Astrocyte (in vitro differentiated cells and primary cell): ENCODE results near the gene EIF4G2. TPM values are rescaled to one million over a fixed set of nuclear protein-coding genes. Genes with fewer than 3 reads are reported as not detected.
"Not testable (repeated sequence)": the region's sequence is repeated elsewhere in the genome, so short reads cannot be mapped to it uniquely, and the experiment has no call there.

Experiments
- DNase-seq: peaks from one replicate; pipeline ENCODE4 v3.0.0-alpha.2; 2010; ENCODE audit warnings: low read depth
- FAIRE-seq: peaks from 2 replicates; lab custom pipeline; 2011; peaks lifted over from hg19 to GRCh38; lab: Jason Lieb, UNC
- H2AFZ ChIP-seq: 2 replicates; pipeline ENCODE4 v1.6.0; 2012; ENCODE audit warnings: low read depth, low read length, inconsistent platforms
- H3K27ac ChIP-seq: 2 replicates; pipeline ENCODE4 v1.5.1; 2011; ENCODE audit warnings: low read depth, low read length, inconsistent platforms
- H3K27me3 ChIP-seq: 2 replicates; pipeline ENCODE4 v1.6.0; 2011; ENCODE audit warnings: low read length, inconsistent platforms; ENCODE audit not compliant: insufficient read depth
- H3K36me3 ChIP-seq: 2 replicates; pipeline ENCODE4 v1.5.1; 2011; ENCODE audit warnings: low read length, inconsistent platforms; ENCODE audit not compliant: insufficient read depth
- H3K4me1 ChIP-seq: 2 replicates; pipeline ENCODE4 v1.5.1; 2011; ENCODE audit warnings: low read length, inconsistent platforms; ENCODE audit not compliant: insufficient read depth
- H3K4me2 ChIP-seq: 2 replicates; pipeline ENCODE4 v1.6.0; 2012; ENCODE audit warnings: low read length, inconsistent platforms
- H3K4me3 ChIP-seq: 2 replicates; pipeline ENCODE4 v1.5.1; 2011; ENCODE audit warnings: low read depth, mild to moderate bottlenecking, low read length, inconsistent platforms; ENCODE audit not compliant: insufficient read depth
- H3K79me2 ChIP-seq: 2 replicates; pipeline ENCODE4 v1.6.0; 2012; ENCODE audit warnings: mild to moderate bottlenecking, low read length, inconsistent platforms; ENCODE audit not compliant: insufficient read depth
- H3K9ac ChIP-seq: 2 replicates; pipeline ENCODE4 v1.6.0; 2012; ENCODE audit warnings: mild to moderate bottlenecking, low read length, inconsistent platforms
- H3K9me3 ChIP-seq: 2 replicates; pipeline ENCODE4 v1.5.1; 2012; ENCODE audit warnings: low read depth, mild to moderate bottlenecking, low read length, inconsistent platforms; ENCODE audit not compliant: insufficient read depth
- H4K20me1 ChIP-seq: 2 replicates; pipeline ENCODE4 v1.6.0; 2012; ENCODE audit warnings: low read length, inconsistent platforms; ENCODE audit not compliant: insufficient read depth
- H3K27ac Mint-ChIP-seq: one replicate; pipeline ENCODE4 v1.8.0; 2021; ENCODE audit warnings: mild to moderate bottlenecking, mixed read lengths; ENCODE audit not compliant: unreplicated experiment
- H3K27me3 Mint-ChIP-seq: one replicate; pipeline ENCODE4 v1.8.0; 2021; ENCODE audit warnings: low read depth, mixed read lengths; ENCODE audit not compliant: unreplicated experiment
- H3K36me3 Mint-ChIP-seq: one replicate; pipeline ENCODE4 v1.8.0; 2021; ENCODE audit warnings: low read depth, mixed read lengths; ENCODE audit not compliant: unreplicated experiment
- H3K4me1 Mint-ChIP-seq: one replicate; pipeline ENCODE4 v1.8.0; 2021; ENCODE audit warnings: low read depth, mixed read lengths; ENCODE audit not compliant: unreplicated experiment
- H3K4me3 Mint-ChIP-seq: one replicate; pipeline ENCODE4 v1.8.0; 2021; ENCODE audit warnings: mild to moderate bottlenecking, moderate library complexity, mixed read lengths; ENCODE audit not compliant: unreplicated experiment
- H3K9me3 Mint-ChIP-seq: one replicate; pipeline ENCODE4 v1.8.0; 2021; ENCODE audit warnings: mild to moderate bottlenecking, mixed read lengths; ENCODE audit not compliant: unreplicated experiment
- CTCF ChIP-seq: IDR thresholded peaks from 2 replicates; pipeline ENCODE4 v1.5.1; 2011; ENCODE audit warnings: low read depth, mild to moderate bottlenecking, inconsistent platforms, low read length, moderate library complexity; ENCODE audit not compliant: insufficient read depth
- EZH2 ChIP-seq: IDR thresholded peaks from 2 replicates; pipeline ENCODE4 v1.6.1; 2012; ENCODE audit warnings: mild to moderate bottlenecking, low read length, inconsistent platforms; ENCODE audit not compliant: insufficient read depth
- total RNA-seq: library from RNA; stranded (reverse); gene quantifications from 2 replicates; pipeline ENCODE4 v1.2.1, GENCODE V29; 2021

Gene EIF4G2
- total RNA-seq, 1 donor from 2014 or later: 1,364 TPM

DNA sequence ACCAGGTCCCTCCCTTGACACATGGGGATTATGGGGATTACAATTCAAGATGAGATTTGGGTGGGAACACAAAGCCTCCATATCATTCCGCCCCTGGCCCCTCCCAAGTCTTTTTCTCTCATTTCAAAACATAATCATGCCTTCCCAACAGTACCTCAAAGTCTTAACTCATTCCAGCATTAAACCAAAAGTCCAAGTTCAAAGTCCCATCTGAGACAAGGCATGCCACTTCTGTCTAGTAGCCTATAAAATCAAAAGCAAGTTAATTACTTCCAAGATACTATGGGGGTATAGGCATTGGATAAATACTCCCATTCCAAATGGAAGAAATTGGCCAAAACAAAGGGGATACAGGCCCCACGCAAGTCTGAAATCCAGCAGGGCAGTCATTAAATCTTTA, 19.7 kb upstream of the EIF4G2 start:
- no peak overlapping the region for H3K27ac ChIP-seq
- H3K9me3 ChIP-seq: no peaks in the 10 kb centered on the region
- H4K20me1 ChIP-seq: no peaks in the 10 kb centered on the region
- no peak overlapping the region for H3K9ac ChIP-seq
- Mint-ChIP-seq H3K9me3 (peaks cover 5% of the 10 kb centered on the region), H3K36me3 (peaks cover 4% of the 10 kb centered on the region), H3K27ac (no peak overlapping the region), H3K4me3 (no peak overlapping the region), H3K27me3 (peaks cover 10% of the 10 kb centered on the region), H3K4me1 (no peaks in the 10 kb centered on the region)
- no peaks in the 10 kb centered on the region for H3K36me3 ChIP-seq
- no peak for DNase-seq
- no peaks in the 10 kb centered on the region for H3K79me2 ChIP-seq
- H3K4me3 ChIP-seq: no peak overlapping the region
- no peak for FAIRE-seq
- no peak for TF ChIP-seq CTCF
- TF ChIP-seq EZH2: no peak
- no peaks in the 10 kb centered on the region for H3K4me1 ChIP-seq
- no peaks in the 10 kb centered on the region for H3K27me3 ChIP-seq
- H3K4me2 ChIP-seq: no peak overlapping the region
- no peak overlapping the region for H2AFZ ChIP-seq

DNA sequence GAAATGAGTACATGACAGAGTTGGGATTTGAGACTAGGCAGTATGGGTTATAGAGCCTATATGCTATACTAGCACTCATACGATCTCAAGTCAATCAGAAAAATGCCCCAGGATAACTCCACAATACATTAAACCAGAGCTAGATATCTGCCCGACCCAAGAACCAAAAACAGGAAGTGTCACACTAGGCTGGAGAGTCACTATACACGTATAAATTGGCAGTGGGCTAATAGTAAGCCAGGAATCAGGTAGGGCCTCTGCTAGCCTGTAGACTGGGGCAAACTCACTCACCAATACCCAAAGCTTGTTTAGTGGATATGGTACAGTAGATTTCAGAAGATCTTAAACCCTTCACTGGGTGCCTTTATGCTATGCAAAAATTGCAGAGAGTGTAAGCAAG, 16.2 kb upstream of the EIF4G2 start:
- no peaks in the 10 kb centered on the region for H3K79me2 ChIP-seq
- no peak overlapping the region for H3K4me2 ChIP-seq
- Mint-ChIP-seq H3K9me3 (peaks cover under 1% of the 10 kb centered on the region), H3K36me3 (peaks cover under 1% of the 10 kb centered on the region), H3K27me3 (peaks cover 5% of the 10 kb centered on the region), H3K4me1 (no peaks in the 10 kb centered on the region), H3K27ac (no peak overlapping the region), H3K4me3 (no peak overlapping the region)
- no peak overlapping the region for H3K27ac ChIP-seq
- H4K20me1 ChIP-seq: no peaks in the 10 kb centered on the region
- DNase-seq (no peak), FAIRE-seq (no peak)
- no peaks in the 10 kb centered on the region for H3K27me3 ChIP-seq
- no peaks in the 10 kb centered on the region for H3K36me3 ChIP-seq
- no peak for TF ChIP-seq EZH2
- no peak for TF ChIP-seq CTCF
- no peaks in the 10 kb centered on the region for H3K4me1 ChIP-seq
- H3K9me3 ChIP-seq: no peaks in the 10 kb centered on the region
- no peak overlapping the region for H3K9ac ChIP-seq
- no peak overlapping the region for H3K4me3 ChIP-seq
- H2AFZ ChIP-seq: no peak overlapping the region

GRCh38 chr11:10823152-10823579, 14.4 kb upstream of the EIF4G2 start:
- no peaks in the 10 kb centered on the region for H4K20me1 ChIP-seq
- H2AFZ ChIP-seq: no peak overlapping the region
- H3K27me3 Mint-ChIP-seq: peaks cover 5% of the 10 kb centered on the region
- H3K36me3 ChIP-seq: no peaks in the 10 kb centered on the region
- no peaks in the 10 kb centered on the region for H3K4me1 Mint-ChIP-seq
- no peaks in the 10 kb centered on the region for H3K27me3 ChIP-seq
- H3K79me2 ChIP-seq: no peaks in the 10 kb centered on the region
- no peak overlapping the region for H3K4me2 ChIP-seq
- no peaks in the 10 kb centered on the region for H3K36me3 Mint-ChIP-seq
- H3K9ac ChIP-seq: no peak overlapping the region
- H3K27ac ChIP-seq: no peak overlapping the region
- H3K4me3 ChIP-seq: no peak overlapping the region
- no peak for TF ChIP-seq CTCF
- no peak for TF ChIP-seq EZH2
- DNase-seq (no peak), FAIRE-seq (no peak)
- H3K4me3 Mint-ChIP-seq: no peak overlapping the region
- no peaks in the 10 kb centered on the region for H3K9me3 Mint-ChIP-seq
- H3K9me3 ChIP-seq: no peaks in the 10 kb centered on the region
- H3K27ac Mint-ChIP-seq: no peak overlapping the region
- H3K4me1 ChIP-seq: no peaks in the 10 kb centered on the region

DNA sequence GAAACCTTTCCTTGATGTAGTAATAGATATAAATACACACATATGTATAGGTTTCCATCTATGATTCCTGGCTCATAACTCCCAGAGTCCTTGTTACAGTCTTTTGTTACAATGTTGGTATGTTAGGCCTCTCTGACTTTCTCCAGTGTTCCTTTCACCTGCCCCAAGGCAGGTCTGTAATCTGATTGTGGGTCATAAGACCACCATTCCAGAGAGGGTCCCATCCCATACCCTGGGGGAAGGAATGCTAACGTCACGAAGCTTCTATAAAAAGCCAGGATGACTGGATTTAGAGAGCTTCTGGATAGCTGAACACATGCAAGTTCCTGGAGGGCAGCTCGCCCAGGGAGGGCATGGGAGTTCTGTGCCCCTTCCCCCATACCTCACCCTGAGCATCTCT, 13.8 kb upstream of the EIF4G2 start:
- H3K4me3 Mint-ChIP-seq, FAIRE-seq, H4K20me1 ChIP-seq: not testable (repeated sequence)

More for the DNA sequence above, 13.8 kb upstream of the EIF4G2 start:
- H3K4me1 Mint-ChIP-seq, H3K4me3 ChIP-seq, H3K9me3 ChIP-seq, H3K27ac ChIP-seq, H3K27me3 ChIP-seq, H3K4me2 ChIP-seq, H3K36me3 ChIP-seq, DNase-seq, H3K27me3 Mint-ChIP-seq, H3K9me3 Mint-ChIP-seq, H3K27ac Mint-ChIP-seq, H2AFZ ChIP-seq, H3K79me2 ChIP-seq, H3K9ac ChIP-seq, H3K36me3 Mint-ChIP-seq, H3K4me1 ChIP-seq: not testable (repeated sequence)
